ENCODE data around the gene RASSF6. TPM values are rescaled to one million over a fixed set of nuclear protein-coding genes. Genes with fewer than 3 reads are reported as not detected.
"Not testable (repeated sequence)": the region's sequence is repeated elsewhere in the genome, so short reads cannot be mapped to it uniquely, and the experiment has no call there.

Gene RASSF6
- total RNA-seq, 2 donors from 2014 or later, result 0.07 TPM; not detected in 1

DNA sequence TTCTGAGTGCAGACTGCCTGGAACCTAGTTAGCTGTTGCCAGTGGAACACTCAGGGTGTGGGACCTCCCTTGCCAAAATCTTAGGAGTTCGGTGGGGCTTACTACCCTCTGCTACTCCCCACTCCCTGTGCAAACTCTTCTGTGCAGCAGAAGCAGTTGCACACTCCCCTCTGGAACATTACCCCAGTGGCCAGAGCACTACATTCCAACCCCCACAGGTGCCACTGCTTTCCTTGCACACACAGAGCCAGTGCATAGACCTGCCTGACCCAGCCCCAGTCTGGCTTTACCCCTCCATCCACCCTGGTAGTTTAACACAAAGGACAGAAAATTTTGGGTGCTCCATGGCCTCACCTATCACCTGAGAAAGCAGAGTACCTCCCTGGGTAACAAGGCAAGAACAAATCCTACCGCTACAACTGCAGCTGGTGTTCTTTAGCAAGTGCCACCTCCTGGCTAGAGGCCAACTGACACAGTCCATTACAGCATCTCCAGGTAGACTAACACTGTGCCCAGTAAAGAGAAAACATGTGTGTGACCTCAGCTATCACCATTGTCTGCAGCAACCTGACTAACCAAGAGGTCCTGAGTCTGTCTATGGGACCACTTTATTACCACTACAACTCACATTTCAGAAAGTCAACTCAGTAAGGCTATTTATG lies 11.5 kb upstream of the RASSF6 start:
- H3K9me3 Mint-ChIP-seq, result peaks cover 0 to 3% of the 10 kb centered on the region in 2 donors
- H3K4me1 Mint-ChIP-seq (ENCODE audit: low read depth), result no peaks in the 10 kb centered on the region
- no peak overlapping the region for H3K27ac Mint-ChIP-seq
- no peak for ATAC-seq (replicated peaks in 1 of 2)
- no peak for DNase-seq
- no peak overlapping the region for H3K4me3 Mint-ChIP-seq
- peaks cover 5% of the 10 kb centered on the region for H3K27me3 Mint-ChIP-seq (ENCODE audit: low read depth)
- no peaks in the 10 kb centered on the region for H3K36me3 Mint-ChIP-seq (ENCODE audit: insufficient read depth in 2 of 2)

- not testable (repeated sequence) for DNase-seq; H3K4me1 Mint-ChIP-seq (ENCODE audit: low read depth); H3K27me3 Mint-ChIP-seq (ENCODE audit: low read depth)
These were observed 8.6 kb upstream of the RASSF6 start for GRCh38 chr4:73628834-73629233.

DNA sequence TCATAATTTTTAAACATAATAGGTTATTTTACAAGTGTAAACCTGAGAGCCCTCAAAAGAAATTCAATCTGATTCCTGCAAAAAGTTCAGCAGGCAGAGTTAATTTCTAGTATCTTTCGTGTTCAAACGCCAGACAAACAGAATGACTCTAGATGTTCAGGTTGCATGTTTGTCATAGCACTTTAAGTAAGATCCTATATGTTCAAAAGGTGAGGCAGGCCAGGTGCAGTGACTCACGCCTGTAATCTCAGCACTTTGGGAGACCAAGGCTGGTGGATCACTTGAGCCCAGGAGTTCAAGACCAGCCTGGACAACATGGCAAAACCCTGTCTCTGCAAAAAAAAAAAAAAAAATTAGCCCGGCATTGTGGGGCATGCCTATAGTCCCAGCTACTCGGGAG lies 1.1 kb upstream of the RASSF6 start:
- peaks cover 23% of the 10 kb centered on the region for H3K27me3 Mint-ChIP-seq (ENCODE audit: low read depth)

More at GRCh38 chr4:73628834-73629233, 8.6 kb upstream of the RASSF6 start:
- ATAC-seq (replicated peaks in 1 of 2); H3K9me3 Mint-ChIP-seq; H3K4me3 Mint-ChIP-seq; H3K27ac Mint-ChIP-seq; H3K36me3 Mint-ChIP-seq (ENCODE audit: insufficient read depth in 2 of 2): not testable (repeated sequence)

DNA sequence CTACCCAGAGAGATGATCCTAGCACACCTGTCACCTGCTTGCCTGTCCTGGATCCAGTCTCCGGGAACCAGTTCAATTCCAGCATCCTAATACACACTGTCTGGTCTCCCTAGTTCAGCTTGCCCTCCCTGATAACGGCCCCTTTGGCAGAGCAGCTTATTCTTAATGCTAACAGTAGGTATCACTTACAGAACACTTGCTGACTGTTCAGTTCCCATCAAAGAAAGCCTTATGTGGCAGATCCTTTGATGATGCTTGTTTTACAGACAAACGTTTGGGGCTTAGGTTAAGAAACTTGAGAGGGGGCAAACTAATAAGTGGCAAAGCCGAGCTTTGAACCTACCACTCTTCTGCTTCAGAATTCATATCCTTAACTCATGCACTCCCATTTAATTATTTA lies 890 bp downstream of the RASSF6 start:
- Mint-ChIP-seq H3K27me3 (ENCODE audit: low read depth) (peaks cover 23% of the 10 kb centered on the region), H3K9me3 (no peaks in the 10 kb centered on the region), H3K4me1 (ENCODE audit: low read depth) (peaks cover 9% of the 10 kb centered on the region), H3K27ac (no peak overlapping the region), H3K36me3 (ENCODE audit: insufficient read depth in 2 of 2) (no peaks in the 10 kb centered on the region), H3K4me3 (no peak overlapping the region)
- DNase-seq (no peak), ATAC-seq (replicated peaks in 1 of 2) (no peak)

More for the DNA sequence above, 1.1 kb upstream of the RASSF6 start:
- no peak for ATAC-seq (replicated peaks in 1 of 2)
- Mint-ChIP-seq H3K4me1 (ENCODE audit: low read depth) (peaks cover 9% of the 10 kb centered on the region), H3K36me3 (ENCODE audit: insufficient read depth in 2 of 2) (no peaks in the 10 kb centered on the region), H3K9me3 (no peaks in the 10 kb centered on the region), H3K4me3 (no peak overlapping the region), H3K27ac (no peak overlapping the region)
- DNase-seq, result no peak

- H3K36me3 Mint-ChIP-seq (ENCODE audit: insufficient read depth in 2 of 2), result no peaks in the 10 kb centered on the region
These were observed 3.0 kb downstream of the RASSF6 start for GRCh38 chr4:73617256-73617655.

DNA sequence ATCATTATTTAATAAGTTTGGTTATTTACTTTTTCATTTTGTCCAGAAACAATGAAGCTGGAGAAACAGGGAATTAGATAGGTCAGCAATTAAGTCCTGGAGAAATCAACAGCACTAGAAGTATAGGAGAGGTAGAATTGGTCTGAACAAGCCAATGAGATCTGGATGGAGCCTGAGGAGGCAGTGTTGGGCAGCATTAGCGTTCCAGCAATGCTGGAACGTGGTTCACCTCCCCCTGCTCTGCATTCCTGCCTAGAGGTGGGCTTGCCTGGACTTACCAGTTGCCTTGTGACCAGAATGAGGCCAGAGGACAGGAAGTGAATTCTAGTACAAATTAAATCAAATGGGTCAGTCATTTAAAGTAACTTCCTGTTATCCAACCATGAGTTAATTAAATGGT lies 4.6 kb downstream of the RASSF6 start:
- Mint-ChIP-seq H3K27ac (no peak overlapping the region), H3K4me3 (no peak overlapping the region), H3K9me3 (no peaks in the 10 kb centered on the region), H3K27me3 (ENCODE audit: low read depth) (peaks cover 26% of the 10 kb centered on the region), H3K4me1 (ENCODE audit: low read depth) (peaks cover 5% of the 10 kb centered on the region), H3K36me3 (ENCODE audit: insufficient read depth in 2 of 2) (no peaks in the 10 kb centered on the region)
- no peak for ATAC-seq (replicated peaks in 1 of 2)
- DNase-seq, result no peak

More at GRCh38 chr4:73617256-73617655, 3.0 kb downstream of the RASSF6 start:
- no peak for ATAC-seq (replicated peaks in 1 of 2)
- Mint-ChIP-seq H3K27ac (no peak overlapping the region), H3K4me3 (no peak overlapping the region), H3K27me3 (ENCODE audit: low read depth) (peaks cover 28% of the 10 kb centered on the region), H3K9me3 (no peaks in the 10 kb centered on the region), H3K4me1 (ENCODE audit: low read depth) (peaks cover 9% of the 10 kb centered on the region)
- no peak for DNase-seq

- Mint-ChIP-seq H3K27me3 (ENCODE audit: low read depth) (peaks cover 14% of the 10 kb centered on the region), H3K9me3 (no peaks in the 10 kb centered on the region)
- no peak for ATAC-seq (replicated peaks in 1 of 2)
These were observed 5.8 kb downstream of the RASSF6 start for GRCh38 chr4:73614311-73614867.

DNA sequence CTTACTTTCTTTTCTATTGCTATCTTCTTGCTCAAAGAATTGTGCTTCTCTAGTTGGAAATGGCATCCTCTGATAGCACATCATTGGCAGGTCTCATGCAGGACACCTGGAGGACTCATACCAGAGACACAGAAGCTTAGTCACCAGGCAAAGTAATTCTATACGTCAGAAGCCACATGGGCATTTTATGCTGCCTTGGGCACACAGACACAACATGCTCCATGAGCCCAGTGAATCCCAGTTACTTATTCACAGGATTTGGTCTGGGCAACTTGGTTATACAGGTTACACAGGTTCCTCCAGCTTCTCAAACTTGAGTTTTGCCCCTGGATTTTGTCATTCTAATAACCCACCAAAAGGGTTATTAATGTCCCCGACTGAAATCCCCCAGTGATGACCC lies 7.1 kb downstream of the RASSF6 start:
- no peak for DNase-seq
- ATAC-seq (replicated peaks in 1 of 2), result no peak
- H3K4me1 Mint-ChIP-seq (ENCODE audit: low read depth), result no peaks in the 10 kb centered on the region
- H3K9me3 Mint-ChIP-seq, result no peaks in the 10 kb centered on the region
- no peaks in the 10 kb centered on the region for H3K36me3 Mint-ChIP-seq (ENCODE audit: insufficient read depth in 2 of 2)
- peaks cover 5% of the 10 kb centered on the region for H3K27me3 Mint-ChIP-seq (ENCODE audit: low read depth)
- H3K27ac Mint-ChIP-seq, result no peak overlapping the region
- no peak overlapping the region for H3K4me3 Mint-ChIP-seq

More at GRCh38 chr4:73614311-73614867, 5.8 kb downstream of the RASSF6 start:
- H3K4me1 Mint-ChIP-seq (ENCODE audit: low read depth), result no peaks in the 10 kb centered on the region
- H3K4me3 Mint-ChIP-seq, result no peak overlapping the region
- no peak for DNase-seq
- no peaks in the 10 kb centered on the region for H3K36me3 Mint-ChIP-seq (ENCODE audit: insufficient read depth in 2 of 2)
- H3K27ac Mint-ChIP-seq, result no peak overlapping the region

- H3K27ac Mint-ChIP-seq, result no peak overlapping the region
- H3K9me3 Mint-ChIP-seq, result peaks cover 0 to 2% of the 10 kb centered on the region in 2 donors
- H3K36me3 Mint-ChIP-seq (ENCODE audit: insufficient read depth in 2 of 2), result no peaks in the 10 kb centered on the region
- peaks cover 5% of the 10 kb centered on the region for H3K27me3 Mint-ChIP-seq (ENCODE audit: low read depth)
- H3K4me1 Mint-ChIP-seq (ENCODE audit: low read depth), result no peaks in the 10 kb centered on the region
- no peak for DNase-seq
- ATAC-seq (replicated peaks in 1 of 2), result no peak
- no peak overlapping the region for H3K4me3 Mint-ChIP-seq
These were observed 8.2 kb downstream of the RASSF6 start for GRCh38 chr4:73612032-73612431.

- H3K9me3 Mint-ChIP-seq, result peaks cover 0 to 3% of the 10 kb centered on the region in 2 donors
- H3K27ac Mint-ChIP-seq, result no peak overlapping the region
- peaks cover 5% of the 10 kb centered on the region for H3K27me3 Mint-ChIP-seq (ENCODE audit: low read depth)
- H3K4me1 Mint-ChIP-seq (ENCODE audit: low read depth), result peaks cover 9% of the 10 kb centered on the region
- H3K36me3 Mint-ChIP-seq (ENCODE audit: insufficient read depth in 2 of 2), result no peaks in the 10 kb centered on the region
- no peak for ATAC-seq (replicated peaks in 1 of 2)
- no peak overlapping the region for H3K4me3 Mint-ChIP-seq
- DNase-seq, result no peak
These were observed 10.5 kb downstream of the RASSF6 start for GRCh38 chr4:73609706-73610105.

DNA sequence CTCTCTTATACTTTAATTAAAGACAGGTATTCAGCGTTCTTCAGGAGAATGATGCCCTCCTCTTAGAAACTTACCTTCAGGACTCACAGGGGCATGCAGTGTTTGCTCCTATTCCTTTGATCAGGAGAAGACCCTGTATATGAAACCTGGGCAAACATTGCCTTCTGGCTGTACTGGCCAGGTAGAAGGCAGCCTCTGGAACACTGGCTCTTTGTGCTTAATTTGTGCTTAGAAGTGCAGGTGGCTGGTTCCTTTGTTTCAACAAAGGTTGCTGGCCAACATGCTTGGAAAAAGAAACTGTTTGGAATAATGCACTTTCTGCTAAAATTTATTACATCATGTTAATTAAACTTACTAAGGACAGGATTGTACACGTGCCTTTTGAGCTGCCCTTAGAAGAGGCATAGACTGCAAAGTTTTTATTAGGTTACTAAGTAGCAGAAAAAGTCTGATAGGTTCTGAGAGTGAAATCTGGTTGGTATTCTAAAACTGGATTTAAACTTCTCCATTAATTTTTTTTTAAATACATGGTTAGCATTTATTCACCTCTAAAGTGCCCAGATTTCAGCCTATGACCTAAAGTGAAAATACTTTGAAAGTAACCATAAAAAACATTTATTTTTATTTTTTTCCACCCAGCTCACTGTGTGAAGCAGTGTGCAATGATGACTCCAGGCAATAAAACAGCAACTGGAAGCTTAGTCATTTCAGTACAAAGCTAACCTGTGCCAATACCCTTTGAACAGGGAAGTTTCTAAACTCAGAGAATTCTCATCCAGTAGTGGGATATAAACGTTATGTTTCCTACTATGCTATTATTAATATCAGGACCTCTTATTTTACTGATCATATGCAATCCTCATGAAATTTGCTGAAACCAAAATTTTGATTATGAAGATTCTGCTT lies 11.3 kb downstream of the RASSF6 start:
- no peak overlapping the region for H3K4me3 Mint-ChIP-seq
- peaks cover 0 to 3% of the 10 kb centered on the region in 2 donors for H3K9me3 Mint-ChIP-seq
- no peak overlapping the region for H3K27ac Mint-ChIP-seq
- DNase-seq, result no peak
- H3K4me1 Mint-ChIP-seq (ENCODE audit: low read depth), result peaks cover 9% of the 10 kb centered on the region
- H3K36me3 Mint-ChIP-seq (ENCODE audit: insufficient read depth in 2 of 2), result no peaks in the 10 kb centered on the region
- peaks cover 5% of the 10 kb centered on the region for H3K27me3 Mint-ChIP-seq (ENCODE audit: low read depth)
- ATAC-seq (replicated peaks in 1 of 2), result no peak

- Mint-ChIP-seq H3K4me1 (ENCODE audit: low read depth) (peaks cover 9% of the 10 kb centered on the region), H3K9me3 (peaks cover 0 to 3% of the 10 kb centered on the region in 2 donors), H3K27me3 (ENCODE audit: low read depth) (no peaks in the 10 kb centered on the region), H3K36me3 (ENCODE audit: insufficient read depth in 2 of 2) (no peaks in the 10 kb centered on the region), H3K4me3 (no peak overlapping the region), H3K27ac (no peak overlapping the region)
- no peak for ATAC-seq (replicated peaks in 1 of 2)
- DNase-seq, result no peak
These were observed 12.7 kb downstream of the RASSF6 start for GRCh38 chr4:73607375-73608033.

Measured in activated T-cell treated with anti-CD3 and anti-CD28 coated beads, Interleukin-2, amount 50 U/mL, for 72 hours (primary cell).